GDM1 (cell line): Measurements from ENCODE around the gene RSPH1.

Experiments used
- DNase-seq: peaks from one replicate; lab custom pipeline; 2025; lab: John Stamatoyannopoulos, UW

RSPH1 gene

GRCh38 chr21:42531771-42532170, 35.7 kb upstream of the RSPH1 start:
- DNase-seq = no peak

- DNase-seq = no peak
Observed at GRCh38 chr21:42530167-42530518, 34.1 kb upstream of the RSPH1 start.

GRCh38 chr21:42527489-42528158, 31.6 kb upstream of the RSPH1 start:
- no peak for DNase-seq

DNA sequence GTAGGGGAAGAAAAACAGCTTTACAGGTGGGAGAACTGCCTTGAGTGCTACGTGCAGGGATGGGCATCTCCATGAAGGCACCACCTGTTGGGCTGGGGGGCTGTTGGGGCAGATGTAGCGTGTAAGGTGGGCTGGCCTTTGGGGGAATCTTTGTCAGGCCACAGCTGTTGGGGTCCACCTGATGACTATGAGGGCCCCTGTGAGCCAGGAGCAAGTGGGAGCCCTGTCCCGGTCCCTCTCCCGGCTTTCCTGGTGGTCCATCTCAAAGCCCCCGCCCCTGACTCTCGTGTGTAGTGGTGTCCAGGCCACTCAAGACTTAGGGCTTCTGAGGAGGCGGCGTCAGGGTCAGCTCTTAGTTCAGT, 31.1 kb upstream of the RSPH1 start:
- DNase-seq = no peak

- no peak for DNase-seq
Observed at GRCh38 chr21:42526379-42526727, 30.3 kb upstream of the RSPH1 start.

DNA sequence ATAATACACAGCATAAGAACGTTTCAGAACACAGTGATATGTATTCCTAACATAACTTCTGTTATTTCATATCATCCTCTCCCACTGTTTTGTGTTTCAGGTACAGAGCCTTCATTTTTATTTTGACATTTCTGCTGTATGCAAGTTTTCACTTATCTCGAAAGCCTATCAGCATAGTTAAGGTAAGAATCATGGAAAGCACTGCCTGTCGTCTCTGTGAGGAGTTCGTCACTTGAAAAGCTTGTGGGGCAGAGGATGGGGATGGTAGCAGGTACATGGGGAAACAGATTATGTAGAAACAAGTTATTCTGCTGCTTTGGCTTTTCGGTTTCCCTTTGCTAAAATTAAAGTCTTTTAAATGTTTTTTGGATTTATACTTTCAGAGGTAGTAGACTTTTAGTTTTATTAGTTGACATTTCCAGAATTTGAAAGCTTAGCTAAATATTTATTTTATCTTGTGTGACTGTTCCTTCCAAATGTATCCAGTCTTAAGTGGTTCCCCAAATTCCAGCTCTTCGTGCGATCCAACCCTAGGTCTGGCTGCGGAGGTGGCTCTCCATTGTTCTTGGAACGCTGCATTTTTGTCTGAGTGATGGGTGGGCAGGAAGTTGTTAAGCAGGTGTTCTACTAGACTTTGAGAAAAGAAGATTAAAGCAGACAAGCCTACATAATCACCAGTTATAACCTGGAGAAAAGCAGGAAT, 29.8 kb upstream of the RSPH1 start:
- DNase-seq = no peak

DNA sequence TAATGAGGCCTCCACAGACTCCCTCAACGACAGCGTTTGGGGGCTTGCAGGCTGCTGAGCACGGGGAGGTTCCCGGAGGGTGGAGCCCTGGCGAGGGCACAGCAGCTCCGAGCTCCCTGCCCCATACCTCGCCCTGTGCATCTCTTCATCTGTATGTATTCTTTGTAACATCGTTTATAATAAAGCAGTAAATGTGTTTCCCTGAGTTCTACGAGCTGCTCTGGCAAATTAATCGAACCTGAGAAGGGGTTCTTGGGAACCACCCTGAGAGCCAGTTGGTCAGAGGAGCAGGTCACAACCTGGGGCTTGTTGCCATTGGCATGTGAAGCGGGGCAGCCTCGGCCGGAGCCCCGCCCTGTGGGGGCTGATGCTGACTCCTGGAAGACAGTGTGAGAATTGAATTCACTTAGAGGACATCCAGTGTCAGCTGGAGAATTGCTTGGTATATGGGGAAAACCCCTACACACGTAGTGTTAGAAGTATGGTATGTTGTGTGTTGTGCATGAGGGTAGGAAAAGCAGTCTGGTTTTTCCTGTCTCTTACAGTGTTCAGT, 29.1 kb upstream of the RSPH1 start:
- no peak for DNase-seq

- no peak for DNase-seq
Observed at GRCh38 chr21:42524341-42525028, 28.5 kb upstream of the RSPH1 start.

- DNase-seq = no peak
Observed at GRCh38 chr21:42523941-42524340, 27.9 kb upstream of the RSPH1 start.

DNA sequence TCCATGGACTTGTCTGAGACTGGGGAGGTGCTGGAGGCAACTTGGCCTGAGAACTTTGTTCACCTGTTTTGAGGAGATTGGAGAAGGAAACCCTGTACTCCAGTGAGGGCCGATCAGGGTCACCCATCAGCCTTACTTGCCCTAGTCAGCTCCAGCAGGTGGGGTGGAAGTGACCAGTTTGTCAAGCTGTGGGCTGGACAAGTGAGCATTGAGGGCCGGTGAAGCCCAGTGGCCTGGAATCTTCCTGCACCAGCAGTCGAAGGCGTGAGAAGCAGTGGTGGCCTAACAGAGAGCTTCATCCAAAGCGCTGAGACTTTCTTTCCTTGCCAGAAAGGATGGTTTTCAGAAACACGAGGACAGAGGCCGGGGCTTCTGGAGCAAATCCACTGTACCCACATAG, 27.2 kb upstream of the RSPH1 start:
- no peak for DNase-seq

- no peak for DNase-seq
Observed at GRCh38 chr21:42522771-42523170, 26.7 kb upstream of the RSPH1 start.

GRCh38 chr21:42522271-42522670, 26.2 kb upstream of the RSPH1 start:
- DNase-seq = no peak

DNA sequence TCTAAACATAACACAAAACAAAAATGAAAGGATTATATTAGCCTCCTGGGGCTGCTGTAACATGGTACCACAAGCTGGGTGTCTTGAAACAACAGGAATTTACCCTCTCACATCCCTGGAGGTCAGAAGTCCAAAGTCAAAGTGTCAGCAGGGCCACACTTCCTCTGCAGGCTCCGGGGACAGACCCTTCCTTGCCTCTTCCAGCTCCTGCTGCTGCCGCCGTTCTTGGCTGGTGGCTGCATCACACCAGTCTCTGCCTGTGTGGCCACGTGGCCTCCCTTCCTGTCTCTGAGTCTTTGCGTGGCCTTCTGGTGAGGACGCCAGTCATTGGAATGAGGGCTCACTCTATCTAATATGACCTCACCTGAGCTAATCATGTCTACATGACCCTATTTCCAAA, 25.8 kb upstream of the RSPH1 start:
- DNase-seq = no peak

DNA sequence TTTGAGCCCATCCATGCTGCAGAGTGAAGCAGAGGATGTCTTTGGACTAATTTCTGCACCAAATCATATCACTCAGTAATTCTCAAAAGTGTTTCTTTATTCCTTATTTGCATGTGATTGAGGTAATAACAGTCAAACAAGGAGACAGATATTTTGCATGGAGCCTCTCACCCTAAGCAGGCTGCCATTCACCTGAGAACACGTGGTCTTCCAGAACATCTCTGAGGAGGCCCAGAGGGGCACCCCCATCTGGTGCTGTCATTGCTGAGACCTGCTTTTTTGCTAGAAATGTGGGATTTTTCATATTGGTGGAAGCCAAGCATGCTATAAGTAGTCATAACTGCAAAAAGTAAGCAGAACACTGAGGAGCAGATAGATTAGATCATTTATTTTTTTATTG, 25.4 kb upstream of the RSPH1 start:
- no peak for DNase-seq

DNA sequence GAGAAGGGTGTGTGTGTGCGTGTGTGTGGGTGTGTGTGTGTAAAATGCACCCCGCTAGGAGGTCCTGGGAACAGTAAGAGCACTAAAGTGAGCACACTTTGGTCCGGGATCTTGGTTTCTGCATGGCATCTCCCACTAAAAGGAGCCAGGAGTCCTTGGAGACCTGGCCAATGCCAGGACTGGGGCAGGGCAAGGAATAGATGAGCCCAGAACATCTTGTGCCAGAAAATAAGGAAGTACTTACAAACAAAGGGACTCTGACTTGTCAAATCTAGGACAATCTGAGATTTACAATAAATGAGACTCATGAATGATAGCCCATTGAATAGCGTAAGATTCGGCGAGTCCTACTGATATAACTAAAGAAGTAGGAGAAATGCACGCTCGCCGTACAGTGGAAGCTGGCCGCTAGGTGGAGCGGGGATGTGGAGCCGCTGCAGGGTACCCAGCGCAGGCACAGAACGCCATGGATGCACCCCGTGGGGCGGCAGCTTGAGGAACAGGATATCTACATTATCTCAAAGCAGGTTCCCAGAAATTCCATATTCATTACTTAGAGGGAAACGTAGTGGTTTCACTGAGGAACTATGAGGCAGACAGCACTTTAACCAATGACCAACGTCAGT, 24.7 kb upstream of the RSPH1 start:
- DNase-seq = no peak

DNA sequence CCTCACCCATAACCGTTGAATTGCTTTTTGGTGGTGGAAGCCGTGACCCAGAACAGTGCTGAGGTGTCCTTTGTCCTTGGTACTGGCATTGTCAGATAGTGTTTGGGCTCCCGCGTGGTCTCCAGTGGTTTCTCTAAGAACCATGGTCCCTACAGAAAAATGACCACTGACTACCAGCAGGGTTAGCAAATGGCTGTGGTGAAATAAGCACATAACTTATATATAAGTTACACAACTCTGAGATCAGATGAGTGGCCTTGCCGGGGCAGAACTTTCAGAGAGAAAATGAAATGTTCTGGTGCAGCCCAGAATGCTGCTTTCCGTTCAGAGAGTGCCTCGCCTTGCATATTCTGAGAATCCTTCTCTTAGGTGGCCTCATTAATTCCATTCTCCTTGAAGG, 22.6 kb upstream of the RSPH1 start:
- no peak for DNase-seq

GRCh38 chr21:42518215-42518614, 22.2 kb upstream of the RSPH1 start:
- DNase-seq = no peak

GRCh38 chr21:42515708-42516502, 19.9 kb upstream of the RSPH1 start:
- DNase-seq = no peak

DNA sequence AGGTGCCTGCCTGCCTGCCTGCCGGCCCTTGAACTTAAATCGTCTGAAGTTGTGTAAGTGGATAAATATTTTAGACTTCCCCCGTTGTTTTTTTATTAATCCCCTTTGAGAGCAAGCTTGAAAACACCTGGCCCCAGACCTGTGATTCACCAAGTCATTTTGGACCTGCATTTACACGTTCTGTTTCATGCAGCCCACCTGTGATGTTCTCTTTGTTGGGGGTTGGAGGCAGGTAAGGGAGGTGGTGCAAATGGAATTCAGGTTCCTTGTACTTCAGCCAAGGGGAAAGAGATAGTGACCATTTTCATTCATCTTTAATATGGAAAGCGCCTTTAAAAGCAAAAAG, 18.8 kb upstream of the RSPH1 start:
- no peak for DNase-seq

DNA sequence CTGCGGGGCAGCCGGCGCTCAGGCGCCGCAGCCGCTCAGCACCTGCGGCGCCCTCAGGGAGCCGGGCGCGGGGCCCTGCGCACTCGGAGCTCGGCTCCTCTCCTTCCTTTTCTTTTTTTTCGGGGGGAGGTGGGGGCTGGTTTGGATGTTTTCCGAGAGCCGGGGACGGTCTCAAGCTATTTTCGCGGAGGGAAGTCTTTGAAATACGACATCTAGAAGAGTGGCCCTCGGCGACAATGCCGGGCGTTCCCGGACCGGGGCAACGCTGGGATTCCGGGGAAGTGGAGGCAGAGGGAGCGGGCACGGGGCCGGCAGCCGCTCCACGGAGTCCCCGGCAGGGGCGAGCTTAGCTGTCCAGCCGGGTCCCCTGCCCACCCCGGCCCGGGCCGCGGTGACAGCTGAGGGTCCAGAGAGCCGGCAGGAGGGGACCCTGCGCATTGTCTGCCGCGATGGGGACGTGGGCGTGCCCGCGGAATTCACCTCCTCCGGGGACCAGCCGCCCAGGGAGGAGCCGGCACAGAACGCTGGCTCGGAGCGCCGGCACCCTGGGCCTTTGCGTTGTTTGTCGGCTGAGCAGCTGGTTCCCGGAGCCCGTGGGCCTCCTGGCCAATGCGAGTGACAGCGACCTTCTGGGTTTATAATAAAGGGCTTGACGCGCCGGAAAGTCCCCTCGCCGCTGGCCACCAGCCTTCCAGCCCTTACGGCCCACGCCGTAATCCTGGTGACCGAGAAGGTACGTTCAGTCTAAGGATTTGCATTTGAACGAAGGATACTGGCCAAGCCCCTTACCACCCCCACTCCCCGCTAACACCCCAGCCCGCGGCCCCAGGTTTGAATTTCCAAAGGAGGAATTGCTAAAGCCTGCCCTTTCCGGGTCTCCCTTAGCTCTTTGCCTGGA, 18.2 kb upstream of the RSPH1 start:
- DNase-seq = no peak
